SK-N-SH treated with all-trans-retinoic acid at 6 μM for 48 hours (cell line): ENCODE measurements around the gene C1GALT1.

Source experiments
- ARNTL ChIP-seq: fragments of 450-650 bp; formaldehyde crosslinking; IDR thresholded peaks from 2 replicates; pipeline ENCODE4 v1.5.0; 2020; ENCODE audit warnings: low read depth, mild to moderate bottlenecking, moderate library complexity, borderline replicate concordance
- CSDC2 ChIP-seq: fragments of 250-450 bp; sonication (Bioruptor Pico); IDR thresholded peaks from 2 replicates; pipeline ENCODE4 v1.5.0; 2020; ENCODE audit warnings: mild to moderate bottlenecking, moderate library complexity
- GLIS3 ChIP-seq: fragments of 250-450 bp; sonication (Bioruptor Pico); IDR thresholded peaks from 2 replicates; pipeline ENCODE4 v1.5.0; 2020; ENCODE audit warnings: mild to moderate bottlenecking, moderate library complexity
- PPARA ChIP-seq: fragments of 250-450 bp; sonication (Bioruptor Pico); IDR thresholded peaks from 2 replicates; pipeline ENCODE4 v1.5.0; 2020; ENCODE audit warnings: mild to moderate bottlenecking, borderline replicate concordance
- RARB ChIP-seq: fragments of 250-450 bp; sonication (Bioruptor Pico); IDR thresholded peaks from 2 replicates; pipeline ENCODE4 v1.8.0; 2021; ENCODE audit warnings: mild to moderate bottlenecking, moderate library complexity
- SNAI2 ChIP-seq: fragments of 250-450 bp; sonication (Bioruptor Pico); IDR thresholded peaks from 2 replicates; pipeline ENCODE4 v1.5.0; 2020; ENCODE audit warnings: mild to moderate bottlenecking, moderate library complexity
- TOX ChIP-seq: fragments of 250-450 bp; sonication (Bioruptor Pico); IDR thresholded peaks from 2 replicates; pipeline ENCODE4 v1.8.0; 2021; ENCODE audit warnings: mild to moderate bottlenecking, moderate library complexity, borderline replicate concordance
- ZC3H10 ChIP-seq: fragments of 250-450 bp; sonication (Bioruptor Pico); IDR thresholded peaks from 2 replicates; pipeline ENCODE4 v1.5.1; 2021; ENCODE audit warnings: mild to moderate bottlenecking, moderate library complexity
- ZNF565 ChIP-seq: fragments of 450-650 bp; formaldehyde crosslinking; conservative IDR thresholded peaks from 2 replicates; pipeline ENCODE4 v1.5.0; 2020; ENCODE audit warnings: low read depth, mild to moderate bottlenecking, moderate library complexity
- ZNF8 ChIP-seq: fragments of 450-650 bp; formaldehyde crosslinking; IDR thresholded peaks from 2 replicates; pipeline ENCODE4 v1.5.0; 2020; ENCODE audit warnings: mild to moderate bottlenecking, moderate library complexity
- TF ChIP-seq, protein P1 (sequence below): fragments of 250-450 bp; sonication (Bioruptor Pico); IDR thresholded peaks from 2 replicates; pipeline ENCODE4 v1.8.0; 2020; ENCODE audit warnings: mild to moderate bottlenecking, moderate library complexity, borderline replicate concordance
- TF ChIP-seq, protein P2 (sequence below): fragments of 250-450 bp; sonication (Bioruptor Pico); IDR thresholded peaks from 2 replicates; pipeline ENCODE4 v1.8.0; 2021; ENCODE audit warnings: low read depth, mild to moderate bottlenecking, moderate library complexity, borderline replicate concordance
- TF ChIP-seq, protein P3 (sequence below): fragments of 250-450 bp; sonication (Bioruptor Pico); IDR thresholded peaks from 2 replicates; pipeline ENCODE4 v1.5.1; 2020; ENCODE audit warnings: low read depth, mild to moderate bottlenecking, moderate library complexity

DNA sequence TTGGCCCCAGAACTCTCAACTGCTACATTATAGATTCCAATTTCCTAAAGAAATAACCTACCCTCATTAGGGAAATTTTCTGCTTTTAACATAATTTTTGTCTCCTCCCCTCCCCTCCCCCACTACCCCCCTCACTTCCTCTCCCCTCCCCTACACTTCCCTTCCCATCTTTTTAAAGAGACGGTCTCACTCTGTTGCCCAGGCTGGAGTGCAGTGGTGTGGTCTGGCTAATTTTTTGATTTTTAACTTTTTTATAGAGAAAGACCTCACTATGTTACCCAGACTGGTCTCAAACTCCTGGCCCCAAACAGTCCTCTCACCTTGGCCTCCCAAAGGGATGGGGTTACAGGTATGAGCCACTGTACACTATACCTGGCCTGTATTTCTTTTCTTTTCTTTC, 30.5 kb upstream of the C1GALT1 start:
- TF ChIP-seq ZC3H10 (CRISPR knock-in tag) (no peak), PPARA (CRISPR knock-in tag) (no peak), RARB (no peak), TOX (CRISPR knock-in tag) (no peak), ARNTL (CRISPR knock-in tag) (no peak), CSDC2 (no peak), SNAI2 (no peak), ZNF8 (CRISPR knock-in tag) (no peak), ZNF565 (no peak), GLIS3 (CRISPR knock-in tag) (no peak)
- TF ChIP-seq, protein P1, sequence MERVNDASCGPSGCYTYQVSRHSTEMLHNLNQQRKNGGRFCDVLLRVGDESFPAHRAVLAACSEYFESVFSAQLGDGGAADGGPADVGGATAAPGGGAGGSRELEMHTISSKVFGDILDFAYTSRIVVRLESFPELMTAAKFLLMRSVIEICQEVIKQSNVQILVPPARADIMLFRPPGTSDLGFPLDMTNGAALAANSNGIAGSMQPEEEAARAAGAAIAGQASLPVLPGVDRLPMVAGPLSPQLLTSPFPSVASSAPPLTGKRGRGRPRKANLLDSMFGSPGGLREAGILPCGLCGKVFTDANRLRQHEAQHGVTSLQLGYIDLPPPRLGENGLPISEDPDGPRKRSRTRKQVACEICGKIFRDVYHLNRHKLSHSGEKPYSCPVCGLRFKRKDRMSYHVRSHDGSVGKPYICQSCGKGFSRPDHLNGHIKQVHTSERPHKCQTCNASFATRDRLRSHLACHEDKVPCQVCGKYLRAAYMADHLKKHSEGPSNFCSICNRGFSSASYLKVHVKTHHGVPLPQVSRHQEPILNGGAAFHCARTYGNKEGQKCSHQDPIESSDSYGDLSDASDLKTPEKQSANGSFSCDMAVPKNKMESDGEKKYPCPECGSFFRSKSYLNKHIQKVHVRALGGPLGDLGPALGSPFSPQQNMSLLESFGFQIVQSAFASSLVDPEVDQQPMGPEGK (CRISPR knock-in tag), result no peak
- TF ChIP-seq, protein P2, sequence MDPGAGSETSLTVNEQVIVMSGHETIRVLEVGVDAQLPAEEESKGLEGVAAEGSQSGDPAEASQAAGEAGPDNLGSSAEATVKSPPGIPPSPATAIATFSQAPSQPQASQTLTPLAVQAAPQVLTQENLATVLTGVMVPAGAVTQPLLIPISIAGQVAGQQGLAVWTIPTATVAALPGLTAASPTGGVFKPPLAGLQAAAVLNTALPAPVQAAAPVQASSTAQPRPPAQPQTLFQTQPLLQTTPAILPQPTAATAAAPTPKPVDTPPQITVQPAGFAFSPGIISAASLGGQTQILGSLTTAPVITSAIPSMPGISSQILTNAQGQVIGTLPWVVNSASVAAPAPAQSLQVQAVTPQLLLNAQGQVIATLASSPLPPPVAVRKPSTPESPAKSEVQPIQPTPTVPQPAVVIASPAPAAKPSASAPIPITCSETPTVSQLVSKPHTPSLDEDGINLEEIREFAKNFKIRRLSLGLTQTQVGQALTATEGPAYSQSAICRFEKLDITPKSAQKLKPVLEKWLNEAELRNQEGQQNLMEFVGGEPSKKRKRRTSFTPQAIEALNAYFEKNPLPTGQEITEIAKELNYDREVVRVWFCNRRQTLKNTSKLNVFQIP (CRISPR knock-in tag), result no peak
- TF ChIP-seq, protein P3, sequence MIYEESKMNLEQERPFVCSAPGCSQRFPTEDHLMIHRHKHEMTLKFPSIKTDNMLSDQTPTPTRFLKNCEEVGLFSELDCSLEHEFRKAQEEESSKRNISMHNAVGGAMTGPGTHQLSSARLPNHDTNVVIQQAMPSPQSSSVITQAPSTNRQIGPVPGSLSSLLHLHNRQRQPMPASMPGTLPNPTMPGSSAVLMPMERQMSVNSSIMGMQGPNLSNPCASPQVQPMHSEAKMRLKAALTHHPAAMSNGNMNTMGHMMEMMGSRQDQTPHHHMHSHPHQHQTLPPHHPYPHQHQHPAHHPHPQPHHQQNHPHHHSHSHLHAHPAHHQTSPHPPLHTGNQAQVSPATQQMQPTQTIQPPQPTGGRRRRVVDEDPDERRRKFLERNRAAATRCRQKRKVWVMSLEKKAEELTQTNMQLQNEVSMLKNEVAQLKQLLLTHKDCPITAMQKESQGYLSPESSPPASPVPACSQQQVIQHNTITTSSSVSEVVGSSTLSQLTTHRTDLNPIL, result no peak
